GM19395 (cell line): ENCODE data around the gene AGPS.

Source experiments
- ATAC-seq: cut with Tn5 transposase; IDR thresholded peaks from one replicate; pipeline ENCODE4 v1.9.1; 2021; ENCODE audit warnings: mild to moderate bottlenecking, moderate library complexity; ENCODE audit not compliant: unreplicated experiment

Gene AGPS

GRCh38 chr2:177582000-177582399, 189.4 kb downstream of the AGPS start:
- ATAC-seq: no peak

- no peak for ATAC-seq
These were observed 191.6 kb downstream of the AGPS start for GRCh38 chr2:177584030-177584692.

- ATAC-seq: no peak
These were observed 192.8 kb downstream of the AGPS start for GRCh38 chr2:177585234-177585863.

GRCh38 chr2:177586154-177586553, 193.6 kb downstream of the AGPS start:
- ATAC-seq: no peak

- ATAC-seq: no peak
These were observed 194.8 kb downstream of the AGPS start for GRCh38 chr2:177587371-177587770.

GRCh38 chr2:177588671-177589070, 196.1 kb downstream of the AGPS start:
- ATAC-seq: no peak

GRCh38 chr2:177589186-177589585, 196.6 kb downstream of the AGPS start:
- ATAC-seq: no peak

GRCh38 chr2:177592397-177592796, 199.8 kb downstream of the AGPS start:
- no peak for ATAC-seq

- ATAC-seq: no peak
These were observed 200.4 kb downstream of the AGPS start for GRCh38 chr2:177592945-177593344.

- no peak for ATAC-seq
These were observed 200.8 kb downstream of the AGPS start for GRCh38 chr2:177593402-177593801.
